Gastrocnemius medialis (tissue), 4 donors: ENCODE results near the gene FEZ2. TPM values are rescaled to one million over a fixed set of nuclear protein-coding genes. Genes with fewer than 3 reads are reported as not detected.

Experiments used
- ATAC-seq, 2 donors: fragments of 150-250 bp; one replicate each; pipeline ENCODE4 v1.9.1; 2016
- DNase-seq, 2 donors: peaks; one replicate each; pipeline ENCODE4 v3.0.0-alpha.2; 2019
- H3K27ac ChIP-seq, 4 donors: fragments of 200-600 bp; sonication (generic); 1 replicate in 1 of 4; 2 replicates in 3 of 4; pipeline ENCODE4 v1.5.1; 2016 to 2018; ENCODE audit warnings: mild to moderate bottlenecking in 2 of 4, moderate library complexity in 1 of 4
- H3K27me3 ChIP-seq, 3 donors: fragments of 200-600 bp; sonication (generic) in 2 of 3; 1 replicate in 1 of 3; 2 replicates in 2 of 3; pipeline versions ENCODE4 v1.5.1 to v1.6.0; 2016 to 2019; ENCODE audit warnings: mild to moderate bottlenecking in 1 of 3, moderate library complexity in 1 of 3
- H3K36me3 ChIP-seq, 2 donors: fragments of 200-600 bp; sonication (generic) in 1 of 2; one replicate each; pipeline ENCODE4 v1.5.1; 2017 to 2018
- H3K4me1 ChIP-seq, 2 donors: fragments of 200-600 bp; sonication (generic) in 1 of 2; one replicate each; pipeline ENCODE4 v1.5.1; 2016 to 2017; ENCODE audit warnings: mild to moderate bottlenecking in 2 of 2
- H3K4me3 ChIP-seq, 4 donors: fragments of 200-600 bp; sonication (generic) in 3 of 4; 1 replicate in 1 of 4; 2 replicates in 3 of 4; pipeline ENCODE4 v1.5.1; 2016 to 2019; ENCODE audit warnings: mild to moderate bottlenecking in 2 of 4
- H3K9me3 ChIP-seq, 3 donors: fragments of 200-600 bp; sonication (generic) in 2 of 3; 1 replicate in 1 of 3; 2 replicates in 2 of 3; pipeline ENCODE4 v1.5.1; 2016 to 2019
- POLR2A ChIP-seq, 2 donors: fragments of 450-650 bp; IDR thresholded peaks; one replicate each; pipeline ENCODE4 v1.6.1; 2017; ENCODE audit warnings: antibody characterized with exemption in 2 of 2, mild to moderate bottlenecking in 2 of 2, moderate library complexity in 2 of 2
- in situ Hi-C, 4 donors: fragments of 200-750 bp; cut with MboI; loops; one replicate each; pipeline versions ENCODE4 v1.15.0 to v1.8.0; 2017; ENCODE audit warnings: low sequenced_read_pairs in 4 of 4
- intact Hi-C: fragments of 100-400 bp; cut with DNase I; formaldehyde crosslinking; loops from one replicate; pipeline ENCODE4 v1.15.1; 2023; ENCODE audit warnings: low total_unique reads
- total RNA-seq, 4 donors: library from RNA; depleted of rRNA; stranded (reverse); fragments of >200 nt; gene quantifications; one replicate each; pipeline versions ENCODE4 v1.1.0 to v1.2.3, GENCODE V29; 2016
- TF ChIP-seq, protein P1 (sequence below), 5 experiments: fragments of 450-650 bp in 3 of 5; fragments of 200-600 bp in 2 of 5; sonication (generic) in 2 of 5; IDR thresholded peaks in 4 of 5; conservative IDR thresholded peaks in 1 of 5; 1 replicate in 4 of 5; 2 replicates in 1 of 5; pipeline ENCODE4 v1.5.1; 2016 to 2019; ENCODE audit warnings: antibody characterized with exemption in 5 of 5, mild to moderate bottlenecking in 3 of 5, moderate library complexity in 3 of 5

Gene FEZ2
- total RNA-seq, 4 donors from 2014 or later, result 65.1 to 126 (median 110) TPM

DNA sequence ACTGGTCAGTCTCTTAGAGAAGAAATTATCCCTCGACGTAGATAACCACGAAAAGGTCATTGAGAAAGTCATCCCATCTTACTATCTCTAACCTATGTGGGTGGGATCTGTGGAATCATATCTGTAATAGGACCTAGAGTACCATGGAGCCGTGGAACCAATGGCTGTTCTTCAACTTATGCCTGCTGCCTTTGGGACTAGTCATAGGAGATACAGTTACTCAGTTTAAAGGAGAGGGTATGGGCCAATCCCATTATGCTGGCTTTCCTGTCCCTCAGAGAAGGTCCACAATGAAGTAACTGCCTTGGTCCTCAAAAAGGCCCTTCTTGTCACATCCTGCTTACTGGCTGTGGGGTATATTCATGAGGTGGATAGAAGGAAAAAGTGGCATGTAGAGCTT lies 77.5 kb downstream of the FEZ2 start:
- TF ChIP-seq, protein P1, sequence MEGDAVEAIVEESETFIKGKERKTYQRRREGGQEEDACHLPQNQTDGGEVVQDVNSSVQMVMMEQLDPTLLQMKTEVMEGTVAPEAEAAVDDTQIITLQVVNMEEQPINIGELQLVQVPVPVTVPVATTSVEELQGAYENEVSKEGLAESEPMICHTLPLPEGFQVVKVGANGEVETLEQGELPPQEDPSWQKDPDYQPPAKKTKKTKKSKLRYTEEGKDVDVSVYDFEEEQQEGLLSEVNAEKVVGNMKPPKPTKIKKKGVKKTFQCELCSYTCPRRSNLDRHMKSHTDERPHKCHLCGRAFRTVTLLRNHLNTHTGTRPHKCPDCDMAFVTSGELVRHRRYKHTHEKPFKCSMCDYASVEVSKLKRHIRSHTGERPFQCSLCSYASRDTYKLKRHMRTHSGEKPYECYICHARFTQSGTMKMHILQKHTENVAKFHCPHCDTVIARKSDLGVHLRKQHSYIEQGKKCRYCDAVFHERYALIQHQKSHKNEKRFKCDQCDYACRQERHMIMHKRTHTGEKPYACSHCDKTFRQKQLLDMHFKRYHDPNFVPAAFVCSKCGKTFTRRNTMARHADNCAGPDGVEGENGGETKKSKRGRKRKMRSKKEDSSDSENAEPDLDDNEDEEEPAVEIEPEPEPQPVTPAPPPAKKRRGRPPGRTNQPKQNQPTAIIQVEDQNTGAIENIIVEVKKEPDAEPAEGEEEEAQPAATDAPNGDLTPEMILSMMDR (IDR thresholded peaks at IDR 0.05 in 4 of 5, conservative IDR thresholded peaks at IDR 0.05 in 1 of 5), result no peak
- TF ChIP-seq POLR2A (IDR thresholded peaks at IDR 0.05), result no peak
- in situ Hi-C loops, result loop anchor here in 1 of 4 donors (10.0 kb wide), 1 partner anchor 144 kb away; no protein-coding TSS in a partner anchor
- ATAC-seq, result peak; percentile 20 to 54
- H3K36me3 ChIP-seq, result peaks cover 2 to 91% of the 10 kb centered on the region in 2 donors
- H3K27me3 ChIP-seq, result no peaks in the 10 kb centered on the region
- no peak for DNase-seq
- H3K9me3 ChIP-seq, result no peaks in the 10 kb centered on the region
- peak overlapping the region; percentile 17 to 26 (median 21) for H3K27ac ChIP-seq
- H3K4me1 ChIP-seq, result no peaks in the 10 kb centered on the region
- intact Hi-C loops, result no loop called here
- H3K4me3 ChIP-seq, result no peak overlapping the region

DNA sequence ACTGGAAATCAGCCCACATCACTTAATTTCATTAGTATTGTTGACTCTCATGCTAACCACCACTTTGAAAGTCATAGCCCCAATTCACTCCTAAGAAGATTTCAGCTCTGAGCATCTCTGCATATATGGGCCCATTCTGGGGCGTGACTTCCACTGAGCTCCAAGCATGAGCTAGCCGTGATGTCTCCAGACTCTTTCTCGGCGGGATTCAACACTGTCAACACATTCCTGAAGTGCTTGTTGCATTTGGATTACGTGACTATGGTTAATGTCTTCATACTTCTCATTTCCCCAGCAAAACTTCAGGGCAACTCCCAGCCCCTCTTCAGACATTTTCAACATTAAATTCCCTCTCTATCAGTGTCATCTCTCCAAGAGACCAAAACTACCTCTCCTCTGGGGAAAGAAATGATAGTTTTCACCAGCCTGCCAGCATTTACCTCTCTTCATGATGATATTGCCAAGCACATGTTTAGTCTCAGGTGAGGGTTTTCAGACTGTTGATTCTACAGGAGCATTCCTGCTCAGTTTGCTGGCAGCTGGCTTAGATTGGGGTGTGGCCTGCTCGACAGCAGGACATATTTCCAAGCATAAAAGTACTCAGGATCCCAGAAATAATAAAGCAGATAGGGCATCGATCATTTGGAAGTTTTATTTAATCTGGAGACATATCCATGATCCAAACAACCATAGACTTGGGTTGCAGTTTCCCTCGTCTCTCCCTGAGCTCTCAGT lies 81.7 kb downstream of the FEZ2 start:
- H3K4me1 ChIP-seq, result no peaks in the 10 kb centered on the region
- H3K9me3 ChIP-seq, result no peaks in the 10 kb centered on the region
- DNase-seq (no peak), ATAC-seq (no peak)
- peaks cover 2 to 94% of the 10 kb centered on the region in 2 donors for H3K36me3 ChIP-seq
- H3K27ac ChIP-seq, result no peak overlapping the region
- in situ Hi-C loops (no loop called here), intact Hi-C loops (no loop called here)
- no peaks in the 10 kb centered on the region for H3K27me3 ChIP-seq
- TF ChIP-seq, protein P1 (IDR thresholded peaks at IDR 0.05 in 4 of 5, conservative IDR thresholded peaks at IDR 0.05 in 1 of 5), result no peak
- TF ChIP-seq POLR2A (IDR thresholded peaks at IDR 0.05), result no peak
- no peak overlapping the region for H3K4me3 ChIP-seq

DNA sequence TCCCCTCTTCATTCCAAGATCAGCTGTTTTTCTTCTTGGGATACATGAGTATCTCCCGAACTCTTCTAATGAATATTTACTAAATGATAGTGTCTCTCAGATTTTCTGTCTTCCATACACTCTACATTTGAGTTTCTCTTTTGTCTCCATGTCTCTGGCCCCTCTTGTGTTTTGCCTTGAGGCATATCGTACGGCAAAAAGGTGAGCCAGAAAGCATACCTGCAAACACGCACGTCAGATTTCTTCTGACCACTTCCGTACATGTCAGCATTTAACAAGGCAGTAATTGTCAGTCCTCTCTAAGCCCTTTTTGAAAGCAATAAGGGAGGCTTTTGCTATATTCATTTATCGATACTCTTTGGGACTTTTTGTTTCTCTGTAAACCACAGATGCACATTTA lies 82.4 kb downstream of the FEZ2 start:
- in situ Hi-C loops, result no loop called here
- Histone ChIP-seq H3K36me3 (peaks cover 2 to 88% of the 10 kb centered on the region in 2 donors), H3K9me3 (no peaks in the 10 kb centered on the region), H3K4me1 (no peaks in the 10 kb centered on the region), H3K27me3 (no peaks in the 10 kb centered on the region), H3K27ac (no peak overlapping the region), H3K4me3 (no peak overlapping the region)
- ATAC-seq (no peak), DNase-seq (no peak)
- no peak for TF ChIP-seq POLR2A (IDR thresholded peaks at IDR 0.05)
- TF ChIP-seq, protein P1 (IDR thresholded peaks at IDR 0.05 in 4 of 5, conservative IDR thresholded peaks at IDR 0.05 in 1 of 5), result no peak
- intact Hi-C loops, result no loop called here

DNA sequence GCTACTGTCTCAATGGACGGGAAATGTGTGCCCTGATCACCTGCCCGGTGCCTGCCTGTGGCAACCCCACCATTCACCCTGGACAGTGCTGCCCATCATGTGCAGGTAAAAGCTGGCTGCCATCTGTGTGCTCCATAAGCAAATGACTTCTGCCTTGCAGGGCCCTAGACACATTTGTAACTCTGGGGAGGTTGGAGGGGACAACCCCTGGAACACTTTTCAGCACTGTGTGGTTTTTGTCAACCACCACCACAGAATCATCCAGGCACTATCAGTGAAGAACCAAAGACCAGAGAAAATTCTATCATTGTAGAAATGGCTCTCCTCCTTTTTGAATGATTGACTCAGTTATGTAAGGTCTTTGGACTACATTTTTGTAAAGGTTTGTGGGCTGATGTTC lies 84.3 kb downstream of the FEZ2 start:
- ATAC-seq, result no peak
- DNase-seq, result no peak
- H3K4me3 ChIP-seq, result no peak overlapping the region
- no peak overlapping the region for H3K27ac ChIP-seq
- H3K27me3 ChIP-seq, result no peaks in the 10 kb centered on the region
- in situ Hi-C loops, result no loop called here
- peaks cover 0 to 4% of the 10 kb centered on the region in 2 donors for H3K4me1 ChIP-seq
- no peaks in the 10 kb centered on the region for H3K9me3 ChIP-seq
- peaks cover 2 to 71% of the 10 kb centered on the region in 2 donors for H3K36me3 ChIP-seq
- TF ChIP-seq, protein P1 (IDR thresholded peaks at IDR 0.05 in 4 of 5, conservative IDR thresholded peaks at IDR 0.05 in 1 of 5), result no peak
- TF ChIP-seq POLR2A (IDR thresholded peaks at IDR 0.05), result no peak
- intact Hi-C loops, result no loop called here
